ENCODE measurements around the gene THRB. TPM values are rescaled to one million over a fixed set of nuclear protein-coding genes. Genes with fewer than 3 reads are reported as not detected.
A peak's percentile ranks its signal among the peaks of the same experiment; 100 is the strongest.
"Not testable (repeated sequence)": the region's sequence is repeated elsewhere in the genome, so short reads cannot be mapped to it uniquely, and the experiment has no call there.

Gene THRB
- total RNA-seq, 1 experiment from 2014 or later = 5.8 TPM

- ATAC-seq = no peak
- H3K27ac Mint-ChIP-seq = no peak overlapping the region
- ChIA-PET CTCF (no interaction called here), POLR2A (no interaction called here)
- DNase-seq (ENCODE audit: low spot score) = no peak
- no peak overlapping the region for H3K4me3 Mint-ChIP-seq
- no peak for TF ChIP-seq IRF2 (CRISPR knock-in tag; IDR thresholded peaks at IDR 0.05; ENCODE audit: borderline replicate concordance, low read depth)
- TF ChIP-seq GTF2I (CRISPR knock-in tag; conservative IDR thresholded peaks at IDR 0.05) = no peak
- no peak for TF ChIP-seq EMX1 (CRISPR knock-in tag; IDR thresholded peaks at IDR 0.05)
- TF ChIP-seq E2F5 (CRISPR knock-in tag; IDR thresholded peaks at IDR 0.05) = no peak
- TF ChIP-seq ZNF219 (CRISPR knock-in tag; IDR thresholded peaks at IDR 0.05; ENCODE audit: borderline replicate concordance) = no peak
- no peaks in the 10 kb centered on the region for H3K36me3 Mint-ChIP-seq
- peaks cover 4% of the 10 kb centered on the region for H3K4me1 Mint-ChIP-seq
- no peaks in the 10 kb centered on the region for H3K27me3 Mint-ChIP-seq (ENCODE audit: low read depth)
- H3K9me3 Mint-ChIP-seq = peaks cover 10% of the 10 kb centered on the region
These were observed 78.8 kb downstream of the THRB start for GRCh38 chr3:24415824-24416223.

GRCh38 chr3:24413662-24414061, 81.0 kb downstream of the THRB start:
- POLR2A ChIA-PET; H3K9me3 Mint-ChIP-seq; DNase-seq (ENCODE audit: low spot score); H3K36me3 Mint-ChIP-seq; CTCF ChIA-PET; H3K27ac Mint-ChIP-seq; H3K4me3 Mint-ChIP-seq; H3K4me1 Mint-ChIP-seq; H3K27me3 Mint-ChIP-seq (ENCODE audit: low read depth); ATAC-seq: not testable (repeated sequence)

- POLR2A ChIA-PET = no interaction called here
- no peak overlapping the region for H3K4me3 Mint-ChIP-seq
- no peak overlapping the region; the same call in 1 of the 2 replicates for H3K27ac Mint-ChIP-seq
- ATAC-seq (peak; percentile 86), DNase-seq (ENCODE audit: low spot score) (peak; percentile 18)
- H3K27me3 Mint-ChIP-seq (ENCODE audit: low read depth) = no peaks in the 10 kb centered on the region
- peaks cover 8% of the 10 kb centered on the region for H3K9me3 Mint-ChIP-seq
- peaks cover 12% of the 10 kb centered on the region for H3K4me1 Mint-ChIP-seq
- no peaks in the 10 kb centered on the region for H3K36me3 Mint-ChIP-seq
- TF ChIP-seq ETV6 (CRISPR knock-in tag; IDR thresholded peaks at IDR 0.05) (no peak), ATF6 (CRISPR knock-in tag; IDR thresholded peaks at IDR 0.05) (no peak)
- CTCF ChIA-PET = no interaction called here
These were observed 83.8 kb downstream of the THRB start for GRCh38 chr3:24410860-24411259.

GRCh38 chr3:24407980-24408680, 86.5 kb downstream of the THRB start:
- no peak for DNase-seq (ENCODE audit: low spot score)
- Mint-ChIP-seq H3K4me3 (no peak overlapping the region), H3K27ac (no peak overlapping the region), H3K9me3 (peaks cover 9% of the 10 kb centered on the region), H3K27me3 (ENCODE audit: low read depth) (no peaks in the 10 kb centered on the region), H3K36me3 (peaks cover 6% of the 10 kb centered on the region), H3K4me1 (peaks cover 12% of the 10 kb centered on the region)
- ATAC-seq = no peak
- ChIA-PET CTCF (no interaction called here), POLR2A (no interaction called here)
- TF ChIP-seq ZNF232 (CRISPR knock-in tag; IDR thresholded peaks at IDR 0.05) (no peak), ZNF219 (CRISPR knock-in tag; IDR thresholded peaks at IDR 0.05; ENCODE audit: borderline replicate concordance) (no peak), ERG (CRISPR knock-in tag; IDR thresholded peaks at IDR 0.05) (no peak), MXD4 (CRISPR knock-in tag; IDR thresholded peaks at IDR 0.05; ENCODE audit: borderline replicate concordance) (no peak), ATF3 (CRISPR knock-in tag; conservative IDR thresholded peaks at IDR 0.05) (no peak), FOXP4 (CRISPR knock-in tag; IDR thresholded peaks at IDR 0.05) (no peak), ZNF121 (CRISPR knock-in tag; IDR thresholded peaks at IDR 0.05) (no peak), TEAD1 (CRISPR knock-in tag; IDR thresholded peaks at IDR 0.05) (no peak), GRHL2 (CRISPR knock-in tag; IDR thresholded peaks at IDR 0.05; ENCODE audit: insufficient replicate concordance, severe bottlenecking) (no peak), IRF2 (CRISPR knock-in tag; IDR thresholded peaks at IDR 0.05; ENCODE audit: borderline replicate concordance, low read depth) (no peak)
